Naive thymus-derived CD4-positive, alpha-beta T cell (primary cell): ENCODE measurements around the gene FBXL17. TPM values are rescaled to one million over a fixed set of nuclear protein-coding genes. Genes with fewer than 3 reads are reported as not detected.
A peak's percentile ranks its signal among the peaks of the same experiment; 100 is the strongest.

Source experiments
- ATAC-seq: fragments of 150-1000 bp; cut with Tn5 transposase; 2 replicates; pipeline ENCODE4 v1.10.0; 2021; ENCODE audit warnings: mild to moderate bottlenecking, moderate library complexity
- CTCF ChIA-PET: fragments of 350-600 bp; sonication (Branson Sonifier 250); formaldehyde crosslinking; loops from one replicate; lab custom pipeline; 2021; ENCODE audit warnings: antibody characterized with exemption; lab: Charles Lee
- POLR2A ChIA-PET: fragments of 350-600 bp; sonication (Branson Sonifier 250); formaldehyde crosslinking; loops from one replicate; lab custom pipeline; 2021; ENCODE audit warnings: antibody characterized with exemption, inconsistent platforms; lab: Charles Lee
- DNase-seq, 9 donors: peaks; one replicate each; pipeline versions ENCODE4 v3.0.0 to v3.0.0-alpha.2; 2020 to 2022; ENCODE audit warnings: mixed read lengths in 1 of 9
- H3K27ac ChIP-seq: one replicate; pipeline ENCODE4 v1.7.0; 2013; ENCODE audit warnings: mild to moderate bottlenecking, low read depth, low read length, moderate library complexity
- H3K27me3 ChIP-seq, 2 donors: one replicate each; pipeline ENCODE4 v1.7.0; 2013; ENCODE audit warnings: low read length in 2 of 2, mild to moderate bottlenecking in 2 of 2, moderate library complexity in 2 of 2; ENCODE audit not compliant: control insufficient read depth in 2 of 2, insufficient read depth in 2 of 2
- H3K36me3 ChIP-seq, 3 experiments: 1 replicate in 2 of 3; 2 replicates in 1 of 3; pipeline ENCODE4 v1.7.0; 2013; ENCODE audit warnings: low read length in 3 of 3, mild to moderate bottlenecking in 3 of 3, moderate library complexity in 1 of 3; ENCODE audit not compliant: insufficient read depth in 3 of 3, control insufficient read depth in 2 of 3
- H3K4me1 ChIP-seq, 2 donors: one replicate each; pipeline ENCODE4 v1.7.0; 2013; ENCODE audit warnings: low read length in 2 of 2, mild to moderate bottlenecking in 2 of 2, moderate library complexity in 1 of 2; ENCODE audit not compliant: control insufficient read depth in 2 of 2, insufficient read depth in 2 of 2
- H3K4me3 ChIP-seq: 2 replicates; pipeline ENCODE4 v1.7.0; 2013; ENCODE audit warnings: mild to moderate bottlenecking, low read length
- H3K9me3 ChIP-seq, 3 experiments: 1 replicate in 2 of 3; 2 replicates in 1 of 3; pipeline ENCODE4 v1.7.0; 2013; ENCODE audit warnings: low read length in 3 of 3; ENCODE audit not compliant: control insufficient read depth in 2 of 3
- H3K27ac Mint-ChIP-seq, 9 donors: one replicate each; pipeline ENCODE4 v1.8.0; 2020 to 2022; ENCODE audit warnings: mixed read lengths in 9 of 9, mild to moderate bottlenecking in 8 of 9, moderate library complexity in 5 of 9, inconsistent platforms in 2 of 9
- H3K27me3 Mint-ChIP-seq, 5 donors: one replicate each; pipeline ENCODE4 v1.8.0; 2021 to 2022; ENCODE audit warnings: mixed read lengths in 5 of 5, mild to moderate bottlenecking in 1 of 5
- H3K36me3 Mint-ChIP-seq, 5 donors: one replicate each; pipeline ENCODE4 v1.8.0; 2020 to 2022; ENCODE audit warnings: mixed read lengths in 5 of 5, mild to moderate bottlenecking in 3 of 5, inconsistent platforms in 1 of 5
- H3K4me1 Mint-ChIP-seq, 7 donors: one replicate each; pipeline ENCODE4 v1.8.0; 2020 to 2022; ENCODE audit warnings: mixed read lengths in 7 of 7, mild to moderate bottlenecking in 3 of 7, inconsistent platforms in 1 of 7
- H3K4me3 Mint-ChIP-seq, 10 donors: one replicate each; pipeline ENCODE4 v1.8.0; 2020 to 2022; ENCODE audit warnings: mild to moderate bottlenecking in 10 of 10, mixed read lengths in 10 of 10, moderate library complexity in 6 of 10, inconsistent platforms in 2 of 10
- H3K9me3 Mint-ChIP-seq, 11 donors: one replicate each; pipeline ENCODE4 v1.8.0; 2020 to 2022; ENCODE audit warnings: mixed read lengths in 11 of 11, mild to moderate bottlenecking in 4 of 11, inconsistent platforms in 1 of 11, moderate library complexity in 1 of 11
- intact Hi-C, 2 donors: fragments of 100-400 bp; cut with micrococcal nuclease; formaldehyde crosslinking; loops; one replicate each; pipeline ENCODE4 v1.15.1; 2023
- polyA plus RNA-seq, 2 donors: library from polyadenylated mRNA; unstranded; fragments of 300-500 nt; fragmentation: Illumina TruSeq; gene quantifications; one replicate each; pipeline ENCODE4 v1.2.3, GENCODE V29; 2021
- total RNA-seq, 6 experiments: library from RNA in 5 of 6; stranded (reverse) in 5 of 6; gene quantifications; 1 replicate in 5 of 6; 2 replicates in 1 of 6; pipeline ENCODE4 v1.2.3 and lab custom pipeline; 2021 to 2026

Gene FBXL17
- total and polyA plus RNA-seq, 7 experiments from 2014 or later, result 4.4 to 28.4 (median 19.6) TPM

DNA sequence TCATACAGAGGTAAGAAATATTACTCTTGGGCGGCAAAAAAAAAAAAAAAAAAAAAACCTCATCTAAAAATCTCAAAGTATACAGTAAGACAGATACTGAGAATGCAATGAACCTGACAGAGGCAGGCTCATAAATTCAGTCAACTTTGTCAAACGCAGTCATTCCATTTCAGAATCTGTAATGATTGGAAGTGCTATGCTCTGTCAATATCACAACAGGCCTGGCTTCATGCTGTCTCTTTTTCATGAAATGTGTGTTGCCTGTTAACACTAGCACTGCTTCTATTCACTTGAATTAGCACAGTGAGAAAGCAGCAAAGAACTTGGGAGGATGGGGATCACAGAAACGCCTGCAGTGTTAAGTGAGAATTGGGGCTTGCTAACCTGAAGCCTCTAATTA lies 510.9 kb downstream of the FBXL17 start:
- Histone ChIP-seq H3K4me1 (no peaks in the 10 kb centered on the region), H3K27ac (no peak overlapping the region), H3K4me3 (no peak overlapping the region), H3K27me3 (no peaks in the 10 kb centered on the region), H3K9me3 (no peaks in the 10 kb centered on the region), H3K36me3 (no peaks in the 10 kb centered on the region)
- Mint-ChIP-seq H3K27me3 (no peaks in the 10 kb centered on the region), H3K4me1 (peaks cover 0 to 5% (median 2%) of the 10 kb centered on the region in 7 donors), H3K27ac (no peak overlapping the region), H3K9me3 (peaks cover 0 to 7% (median 0%) of the 10 kb centered on the region in 11 donors), H3K36me3 (peaks cover 0 to 47% (median 19%) of the 10 kb centered on the region in 5 donors), H3K4me3 (no peak overlapping the region)
- ChIA-PET POLR2A (no interaction called here), CTCF (no interaction called here)
- intact Hi-C loops, result no loop called here
- ATAC-seq (no peak), DNase-seq (no peak)

DNA sequence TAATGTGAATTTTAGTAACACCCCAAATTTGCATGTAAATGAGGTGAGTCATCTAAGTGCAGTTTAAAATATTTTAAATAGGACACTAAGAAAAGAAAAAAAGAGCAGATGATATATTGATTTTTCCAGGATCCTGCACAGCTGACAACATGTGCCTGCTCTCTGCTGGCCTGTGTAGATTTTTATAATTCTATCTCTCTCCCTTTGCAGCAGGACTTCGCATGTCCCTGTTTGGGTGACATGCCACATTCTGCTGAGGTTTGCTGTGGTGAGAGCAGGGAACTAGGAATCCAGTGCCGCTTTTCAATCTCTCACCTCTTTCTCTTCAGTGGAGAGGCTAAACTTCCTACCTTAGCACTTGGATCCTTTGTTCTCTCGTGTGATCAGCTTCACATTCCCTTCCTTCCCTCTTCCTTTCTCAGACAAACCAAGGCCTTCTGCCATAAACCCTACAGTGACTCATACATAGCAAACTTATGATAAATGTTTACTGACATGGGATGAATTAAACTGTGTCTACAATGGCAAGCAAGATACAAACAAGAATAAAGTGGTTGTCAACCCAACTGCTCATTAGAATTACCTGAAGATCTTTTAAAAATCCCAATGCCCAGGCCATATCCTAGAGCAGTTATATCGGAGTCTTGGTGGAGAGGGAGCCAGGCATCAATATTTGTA lies 512.3 kb downstream of the FBXL17 start:
- no peak overlapping the region for H3K4me3 ChIP-seq
- ChIA-PET CTCF (no interaction called here), POLR2A (no interaction called here)
- H3K4me1 ChIP-seq, result no peaks in the 10 kb centered on the region
- DNase-seq (no peak), ATAC-seq (no peak)
- Mint-ChIP-seq H3K4me3 (no peak overlapping the region), H3K27ac (peak overlapping the region in 1 of 9 donors; percentile 59), H3K9me3 (peaks cover 0 to 7% (median 0%) of the 10 kb centered on the region in 11 donors), H3K4me1 (peaks cover 0 to 5% (median 0%) of the 10 kb centered on the region in 7 donors), H3K36me3 (peaks cover under 1 to 59% (median 28%) of the 10 kb centered on the region in 5 donors), H3K27me3 (no peaks in the 10 kb centered on the region)
- H3K9me3 ChIP-seq, result no peaks in the 10 kb centered on the region
- H3K27me3 ChIP-seq, result no peaks in the 10 kb centered on the region
- H3K36me3 ChIP-seq, result no peaks in the 10 kb centered on the region
- no peak overlapping the region for H3K27ac ChIP-seq
- intact Hi-C loops, result no loop called here

DNA sequence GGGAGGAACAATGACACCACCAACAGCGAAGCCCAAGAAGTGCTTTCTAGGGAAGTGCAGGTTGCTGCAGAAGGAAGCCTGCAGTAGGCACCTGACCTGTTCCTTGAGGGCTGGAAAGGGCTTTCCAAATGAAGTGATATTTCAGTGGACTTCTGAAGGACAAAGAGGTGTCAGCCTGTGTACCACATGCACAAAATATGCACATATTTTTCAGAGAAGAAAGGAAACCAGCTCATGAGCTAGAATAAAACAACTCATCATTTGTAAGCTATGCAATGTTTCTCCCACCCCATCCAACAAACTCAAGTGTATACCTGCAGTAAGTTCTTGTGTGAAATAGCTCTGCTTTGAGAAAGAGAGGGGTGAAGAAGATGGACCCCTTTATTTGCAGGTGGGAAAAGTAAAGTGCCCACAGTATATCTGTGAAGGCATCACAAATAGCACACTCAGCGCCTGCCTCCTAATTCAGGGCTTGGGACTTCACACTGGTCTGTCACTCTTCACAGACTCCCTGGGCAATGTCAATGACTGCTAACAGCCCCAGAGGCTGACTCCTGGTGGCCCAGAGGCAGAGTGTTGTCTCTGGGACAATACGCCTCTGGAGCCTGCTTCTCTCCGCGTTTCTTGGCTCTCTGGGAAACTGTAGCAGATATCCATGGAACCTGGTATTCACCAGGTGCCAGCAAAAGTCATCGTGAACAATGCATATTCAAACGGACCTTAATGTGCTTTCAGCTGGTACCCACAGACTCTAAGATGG lies 513.1 kb downstream of the FBXL17 start:
- DNase-seq, result no peak

DNA sequence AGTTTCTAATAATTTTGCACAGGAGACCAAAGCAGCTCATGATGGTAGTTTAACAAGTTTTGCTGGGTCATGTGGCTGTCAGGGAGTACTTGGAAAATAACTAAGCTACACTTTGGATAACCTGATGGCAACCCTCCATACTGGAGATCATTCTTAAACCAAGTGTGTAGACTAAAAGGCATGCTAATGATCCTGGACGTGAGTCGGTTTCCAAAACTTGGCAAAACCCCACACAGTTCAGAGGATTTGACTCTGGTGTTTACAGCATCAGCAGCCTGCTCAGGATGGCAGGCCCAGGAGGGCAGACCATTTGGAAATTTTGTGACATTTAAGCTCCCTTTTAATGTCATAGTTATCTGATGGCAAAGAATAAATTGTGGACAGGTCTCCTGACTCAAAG lies 514.6 kb downstream of the FBXL17 start:
- no peaks in the 10 kb centered on the region for H3K27me3 Mint-ChIP-seq

More for the DNA sequence above, 513.1 kb downstream of the FBXL17 start:
- Mint-ChIP-seq H3K27ac (peak overlapping the region in 1 of 9 donors; percentile 59), H3K4me3 (no peak overlapping the region), H3K9me3 (peaks cover 0 to 7% (median 0%) of the 10 kb centered on the region in 11 donors), H3K36me3 (peaks cover 4 to 64% (median 30%) of the 10 kb centered on the region in 5 donors), H3K4me1 (peaks cover 0 to 5% (median 0%) of the 10 kb centered on the region in 7 donors), H3K27me3 (no peaks in the 10 kb centered on the region)
- Histone ChIP-seq H3K36me3 (no peaks in the 10 kb centered on the region), H3K27ac (no peak overlapping the region), H3K4me3 (no peak overlapping the region), H3K9me3 (no peaks in the 10 kb centered on the region), H3K4me1 (no peaks in the 10 kb centered on the region), H3K27me3 (no peaks in the 10 kb centered on the region)
- CTCF ChIA-PET, result no interaction called here
- intact Hi-C loops, result no loop called here
- no peak for ATAC-seq
- POLR2A ChIA-PET, result no interaction called here

DNA sequence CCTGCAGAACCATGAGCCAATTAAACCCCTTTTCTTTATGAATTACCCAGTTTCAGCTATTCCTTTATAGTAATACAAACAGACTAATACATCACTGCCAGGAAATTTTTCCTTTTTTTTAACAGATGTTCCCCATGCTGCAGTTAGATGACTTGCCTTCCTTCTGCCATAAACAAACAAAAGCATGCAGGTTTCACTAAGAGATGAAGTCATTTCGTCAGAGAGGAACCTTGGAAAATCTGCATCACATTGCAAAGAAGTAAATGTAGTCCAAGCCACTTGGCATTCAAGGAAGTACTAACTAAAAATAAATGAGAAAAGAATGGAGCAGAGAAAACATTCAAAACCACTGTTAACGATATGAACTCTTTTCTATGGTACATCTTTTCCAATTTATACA lies 517.1 kb downstream of the FBXL17 start:
- Mint-ChIP-seq H3K4me3 (no peak overlapping the region), H3K4me1 (peaks cover 0 to 3% (median 0%) of the 10 kb centered on the region in 7 donors), H3K27ac (no peak overlapping the region), H3K36me3 (peaks cover 6 to 70% (median 38%) of the 10 kb centered on the region in 5 donors), H3K9me3 (peaks cover 0 to 5% (median 0%) of the 10 kb centered on the region in 11 donors), H3K27me3 (no peaks in the 10 kb centered on the region)
- intact Hi-C loops, result no loop called here
- POLR2A ChIA-PET, result no interaction called here
- no peak for ATAC-seq
- H3K27ac ChIP-seq, result no peak overlapping the region
- DNase-seq, result no peak
- CTCF ChIA-PET, result no interaction called here
- no peaks in the 10 kb centered on the region for H3K9me3 ChIP-seq
- H3K4me1 ChIP-seq, result no peaks in the 10 kb centered on the region
- H3K4me3 ChIP-seq, result no peak overlapping the region
- H3K36me3 ChIP-seq, result no peaks in the 10 kb centered on the region
- H3K27me3 ChIP-seq, result no peaks in the 10 kb centered on the region

More for the DNA sequence above, 514.6 kb downstream of the FBXL17 start:
- POLR2A ChIA-PET, result no interaction called here
- Mint-ChIP-seq H3K36me3 (peaks cover 6 to 65% (median 30%) of the 10 kb centered on the region in 5 donors), H3K4me1 (peaks cover 0 to 3% (median 0%) of the 10 kb centered on the region in 7 donors), H3K4me3 (no peak overlapping the region), H3K9me3 (peaks cover 0 to 5% (median 0%) of the 10 kb centered on the region in 11 donors), H3K27ac (no peak overlapping the region)
- no peaks in the 10 kb centered on the region for H3K9me3 ChIP-seq
- no peaks in the 10 kb centered on the region for H3K36me3 ChIP-seq
- no peak for ATAC-seq
- no peak overlapping the region for H3K27ac ChIP-seq
- no peaks in the 10 kb centered on the region for H3K4me1 ChIP-seq
- intact Hi-C loops, result no loop called here
- H3K4me3 ChIP-seq, result no peak overlapping the region
- DNase-seq, result no peak
- CTCF ChIA-PET, result no interaction called here
- H3K27me3 ChIP-seq, result no peaks in the 10 kb centered on the region

DNA sequence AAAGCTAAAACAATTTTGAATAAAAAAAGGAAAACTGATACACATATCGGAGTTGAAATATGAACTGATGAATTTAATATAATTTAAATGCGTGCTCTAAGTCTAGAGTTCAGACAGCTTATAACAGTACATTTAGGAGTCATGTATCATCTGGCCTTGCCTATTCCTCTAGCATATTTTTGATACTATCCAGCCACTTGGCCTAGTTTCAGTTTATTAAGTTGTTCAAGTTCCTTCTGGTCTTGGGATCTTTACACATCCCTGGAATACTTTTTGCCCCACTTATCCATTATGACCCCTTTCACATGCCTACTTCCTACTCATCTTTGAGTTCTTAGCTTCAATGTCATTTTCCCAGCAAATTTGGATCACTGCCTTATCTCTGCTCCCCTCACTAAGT lies 518.8 kb downstream of the FBXL17 start:
- H3K4me1 ChIP-seq, result no peaks in the 10 kb centered on the region
- H3K9me3 ChIP-seq, result no peaks in the 10 kb centered on the region
- no peaks in the 10 kb centered on the region for H3K27me3 ChIP-seq
- ATAC-seq, result no peak
- peaks cover 0 to 3% (median 0%) of the 10 kb centered on the region in 7 donors for H3K4me1 Mint-ChIP-seq
- no peak overlapping the region for H3K27ac Mint-ChIP-seq
- DNase-seq, result no peak
- no peak overlapping the region for H3K4me3 Mint-ChIP-seq
- intact Hi-C loops, result no loop called here
- no peaks in the 10 kb centered on the region for H3K36me3 ChIP-seq
- ChIA-PET POLR2A (no interaction called here), CTCF (no interaction called here)
- peaks cover 6 to 58% (median 31%) of the 10 kb centered on the region in 5 donors for H3K36me3 Mint-ChIP-seq
- H3K4me3 ChIP-seq, result no peak overlapping the region
- H3K9me3 Mint-ChIP-seq, result peaks cover 0 to 5% (median 0%) of the 10 kb centered on the region in 11 donors
- H3K27ac ChIP-seq, result no peak overlapping the region
- H3K27me3 Mint-ChIP-seq, result no peaks in the 10 kb centered on the region
